Stimulated activated CD8-positive, alpha-beta memory T cell treated with anti-CD3 and anti-CD28 coated beads, Interleukin-2, amount 100 ng/mL, for 48 hours (primary cell): ENCODE results near the gene CCL2.
"Not testable (repeated sequence)": the region's sequence is repeated elsewhere in the genome, so short reads cannot be mapped to it uniquely, and the experiment has no call there.

Experiments used
- DNase-seq, 2 donors: peaks; one replicate each; pipeline ENCODE4 v3.0.0-alpha.2; 2020; ENCODE audit warnings: low read depth in 2 of 2

Gene CCL2

GRCh38 chr17:34254651-34255380, at the start of gene CCL2:
Gene CCL2 (plus strand): TSS chr17:34255285. CDS start chr17:34255350, 65 bp downstream.
- no peak for DNase-seq

DNA sequence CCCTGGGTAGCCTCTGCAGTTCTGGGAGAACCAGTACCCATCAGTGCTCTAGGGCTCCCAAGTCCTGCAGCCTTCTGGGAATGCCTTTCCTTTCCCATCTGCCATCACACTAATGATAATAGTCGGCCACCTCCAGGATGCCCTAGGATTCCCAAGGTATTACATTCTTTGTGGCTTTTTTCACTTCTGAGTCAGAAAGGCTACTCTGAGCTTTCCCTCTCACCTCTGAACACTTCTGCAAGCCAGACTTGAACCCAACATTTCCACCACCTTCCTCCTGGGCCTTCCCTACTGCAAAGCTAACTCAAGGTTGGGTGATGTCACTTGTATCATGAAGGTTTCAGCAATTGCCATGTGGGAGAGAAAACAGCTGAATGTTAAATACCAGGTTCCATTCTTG, 49.7 kb upstream of the CCL2 start:
- DNase-seq = no peak

DNA sequence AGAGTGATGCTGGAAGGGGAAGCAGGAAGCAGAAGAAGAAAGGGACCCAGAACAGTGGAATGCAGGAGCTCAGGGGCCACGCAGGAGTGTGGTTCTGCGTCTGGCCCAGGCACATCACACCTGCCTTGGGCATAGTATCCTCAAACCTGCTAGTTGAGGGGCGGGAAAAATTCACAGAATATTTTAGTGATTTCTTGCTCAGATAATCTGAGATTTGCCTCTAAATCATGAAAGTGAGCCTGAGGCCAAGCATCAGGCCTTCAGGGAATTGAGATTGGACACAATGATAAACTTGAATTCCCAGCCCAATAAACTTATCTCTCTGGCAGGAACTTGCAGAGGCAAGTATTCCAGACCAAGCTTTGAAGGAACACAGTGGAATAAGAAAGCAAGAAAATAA, 48.5 kb upstream of the CCL2 start:
- no peak for DNase-seq

DNA sequence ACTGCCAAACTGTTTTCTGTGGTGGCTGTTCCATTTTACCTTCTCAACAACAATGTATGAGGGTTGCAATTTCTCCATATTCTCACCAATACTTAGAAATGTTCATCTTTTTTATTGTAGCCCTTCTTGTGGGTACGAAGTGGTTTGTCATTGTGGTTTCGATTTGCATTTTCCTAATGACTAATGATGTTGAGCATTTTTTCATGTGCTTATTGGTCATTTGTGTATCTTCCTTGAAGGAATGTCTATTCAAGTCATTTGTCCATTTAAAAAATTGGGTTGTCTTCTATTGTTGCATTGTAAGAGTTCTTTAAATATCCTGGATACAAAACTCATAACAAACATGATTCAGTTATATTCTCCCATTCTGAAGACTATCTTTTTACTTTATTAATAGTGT, 47.5 kb upstream of the CCL2 start:
- no peak for DNase-seq

- no peak for DNase-seq
Measured at GRCh38 chr17:34218748-34219147, 36.3 kb upstream of the CCL2 start.

DNA sequence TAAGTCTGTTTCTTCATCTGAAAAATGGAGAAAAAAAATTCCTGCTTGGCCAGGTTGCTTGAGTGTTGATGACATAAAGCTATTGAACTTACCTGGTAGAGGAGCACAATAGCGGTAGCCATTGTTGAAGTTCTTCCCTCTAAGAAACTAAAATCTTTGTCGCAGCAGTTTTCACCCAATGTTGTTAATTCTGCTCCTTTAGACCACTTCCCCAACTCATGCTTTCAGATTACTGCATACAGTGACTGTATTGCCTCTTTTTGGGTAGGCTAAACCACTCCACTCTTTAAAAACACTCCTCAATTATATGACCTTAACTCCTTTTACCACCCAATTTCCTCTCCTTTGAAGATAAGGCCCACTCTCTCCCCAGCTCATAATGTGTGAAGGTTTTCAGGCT, 35.7 kb upstream of the CCL2 start:
- DNase-seq = no peak

DNA sequence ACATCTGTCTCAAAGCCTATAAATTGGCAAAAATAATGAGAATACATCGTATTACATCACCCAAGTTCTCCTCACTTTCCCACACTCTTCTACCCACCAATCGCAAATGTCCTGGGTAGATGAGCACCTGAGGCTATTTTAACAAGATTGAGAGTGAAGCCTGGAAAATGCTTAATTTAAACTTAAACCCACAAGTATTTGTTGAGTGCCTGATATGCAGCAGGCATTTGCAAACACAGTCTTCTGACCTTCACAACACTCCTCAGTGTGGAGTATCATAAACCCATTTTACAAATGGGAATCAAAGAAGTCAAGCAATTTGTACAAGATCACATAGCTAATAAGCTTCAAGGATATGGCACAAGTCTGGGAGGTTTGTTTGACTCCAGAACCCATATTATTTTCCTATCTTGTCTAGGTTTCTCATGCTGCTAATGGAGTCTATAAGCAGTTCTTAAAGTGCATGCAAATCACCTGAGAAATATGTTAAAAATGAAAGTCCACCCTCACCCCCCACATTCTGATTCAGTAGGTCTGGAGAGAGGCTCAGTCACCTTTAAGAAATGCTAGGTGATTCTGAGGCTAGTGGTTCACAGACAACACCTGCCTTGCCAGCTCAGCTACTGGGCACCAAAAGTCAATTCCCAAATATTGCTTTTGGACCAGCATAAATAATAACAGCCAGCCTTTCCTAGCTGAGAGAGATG, 34.9 kb upstream of the CCL2 start:
- DNase-seq = no peak

DNA sequence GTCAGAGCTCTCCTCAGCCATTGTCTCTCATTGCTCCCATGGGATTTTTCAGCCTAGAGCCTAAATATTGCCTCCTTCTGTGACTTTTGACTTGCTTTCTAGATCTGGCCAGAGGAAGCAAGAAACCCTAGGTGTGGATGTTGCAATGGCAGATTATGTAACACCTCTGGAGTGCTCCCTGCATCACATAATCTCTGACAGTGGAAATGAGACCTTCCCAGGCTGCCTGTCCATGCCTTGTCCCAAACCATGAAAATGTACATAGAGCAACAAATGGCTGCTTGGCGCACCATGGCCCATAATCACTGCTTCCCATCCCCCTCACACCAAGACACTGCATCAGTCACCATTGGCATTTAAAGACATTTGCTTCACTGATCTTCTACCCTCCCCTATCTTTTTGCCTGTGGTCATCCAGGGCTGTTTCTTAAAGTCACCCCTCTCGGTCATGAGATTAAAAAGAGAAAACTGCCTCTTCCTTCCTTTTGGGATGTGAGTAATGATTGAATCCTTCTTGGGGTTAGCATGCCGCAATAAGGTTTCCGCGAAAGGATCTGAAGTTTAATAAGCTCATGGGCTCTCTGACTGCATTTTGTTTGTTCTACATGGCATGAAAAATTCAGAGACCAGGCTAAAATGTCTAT, 34.2 kb upstream of the CCL2 start:
- DNase-seq = no peak

GRCh38 chr17:34221411-34221810, 33.7 kb upstream of the CCL2 start:
- DNase-seq = no peak

GRCh38 chr17:34222722-34223497, 32.2 kb upstream of the CCL2 start:
- DNase-seq = no peak

GRCh38 chr17:34225046-34225445, 30.0 kb upstream of the CCL2 start:
- no peak for DNase-seq

GRCh38 chr17:34226011-34226743, 28.9 kb upstream of the CCL2 start:
- DNase-seq = no peak

GRCh38 chr17:34226744-34227034, 28.4 kb upstream of the CCL2 start:
- DNase-seq = no peak

- DNase-seq = not testable (repeated sequence)
Measured at GRCh38 chr17:34227293-34227692, 27.8 kb upstream of the CCL2 start.

DNA sequence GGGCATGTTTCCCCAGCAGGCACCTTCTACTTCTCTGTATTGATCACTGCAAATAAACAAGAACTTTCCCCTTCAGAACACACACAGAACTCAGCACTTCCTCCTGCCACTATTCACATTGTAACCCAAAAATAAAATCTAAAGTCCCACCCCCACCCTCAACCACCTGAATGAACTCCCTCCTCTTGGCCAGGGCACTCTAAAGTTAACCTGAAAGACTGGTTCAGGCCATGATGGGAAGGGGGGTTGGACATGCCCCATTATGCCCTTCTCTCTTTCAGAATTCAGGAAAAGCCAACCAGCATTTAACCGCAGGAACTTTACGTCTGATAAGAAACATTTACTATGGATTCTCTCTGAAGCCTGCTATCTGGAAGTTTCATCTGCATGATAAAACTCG, 27.4 kb upstream of the CCL2 start:
- DNase-seq = no peak

DNA sequence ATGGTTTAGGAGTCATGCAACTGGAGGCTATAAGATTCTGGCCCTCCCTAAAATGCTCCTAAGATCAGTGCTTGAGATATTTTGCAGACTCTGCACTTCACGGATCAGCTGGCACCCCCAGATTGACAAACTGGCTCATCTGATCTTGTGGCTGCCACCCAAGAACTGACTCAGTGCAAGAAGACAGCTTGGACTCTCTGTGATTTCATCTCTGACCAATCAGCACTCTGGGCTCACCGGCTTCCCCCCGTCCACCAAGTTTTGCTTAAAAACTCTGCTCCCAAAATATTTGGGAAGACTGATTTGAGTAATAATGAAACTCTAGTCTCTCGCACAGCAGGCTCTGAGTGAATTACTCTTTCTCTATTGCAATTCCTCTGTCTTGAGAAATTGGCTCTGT, 26.3 kb upstream of the CCL2 start:
- no peak for DNase-seq

- DNase-seq = no peak
Measured at GRCh38 chr17:34230342-34230741, 24.7 kb upstream of the CCL2 start.

DNA sequence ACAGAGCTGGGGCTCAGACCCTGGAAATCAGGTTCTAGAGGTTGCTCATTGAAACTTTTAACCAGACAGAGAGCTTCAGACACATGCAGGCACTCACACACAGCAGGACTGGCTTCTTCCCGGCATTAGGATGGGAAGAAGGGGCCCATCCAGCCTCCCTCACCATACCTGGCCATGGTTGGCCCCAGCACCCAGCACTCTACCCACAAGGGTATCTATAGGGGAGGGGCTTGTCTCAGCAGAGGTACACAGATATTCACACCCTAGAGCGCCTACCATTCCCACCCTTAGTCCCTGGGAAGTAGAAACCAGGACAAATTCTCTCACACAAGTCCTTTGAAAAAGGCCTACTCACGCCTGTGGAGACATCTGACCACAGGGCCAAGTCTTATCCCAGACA, 20.5 kb upstream of the CCL2 start:
- DNase-seq = no peak

DNA sequence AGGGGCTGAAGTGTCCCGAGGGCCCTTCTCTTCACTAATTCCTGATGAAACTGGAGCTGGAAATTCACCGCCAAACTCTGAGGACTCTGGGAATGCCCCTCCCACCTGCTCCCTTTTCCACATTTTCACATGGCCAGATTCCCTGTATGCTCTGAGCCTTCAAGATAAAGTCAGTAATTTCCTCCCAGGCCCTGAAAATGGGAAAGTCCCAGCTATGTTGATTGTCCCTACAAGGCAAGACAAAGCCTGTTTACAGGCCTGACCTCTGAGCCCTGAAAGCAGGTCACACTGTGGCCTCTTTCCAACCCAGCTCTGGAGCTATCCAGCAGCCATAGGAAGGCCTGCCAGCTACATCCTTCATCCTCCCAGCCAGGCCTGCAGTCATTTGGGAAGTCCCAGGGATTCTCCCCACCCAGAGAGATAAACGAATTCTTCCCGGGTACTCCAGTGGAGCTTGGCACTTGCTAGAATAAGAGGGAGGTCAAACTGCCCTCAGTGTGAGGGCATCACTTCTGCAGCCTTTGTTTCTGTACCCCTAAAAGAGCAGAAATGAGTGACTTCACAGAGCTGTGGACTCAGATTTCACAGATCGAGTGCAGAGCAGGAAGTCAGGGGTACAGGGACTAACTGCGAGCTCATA, 19.6 kb upstream of the CCL2 start:
- DNase-seq = no peak

GRCh38 chr17:34236281-34236892, 18.7 kb upstream of the CCL2 start:
- no peak for DNase-seq

DNA sequence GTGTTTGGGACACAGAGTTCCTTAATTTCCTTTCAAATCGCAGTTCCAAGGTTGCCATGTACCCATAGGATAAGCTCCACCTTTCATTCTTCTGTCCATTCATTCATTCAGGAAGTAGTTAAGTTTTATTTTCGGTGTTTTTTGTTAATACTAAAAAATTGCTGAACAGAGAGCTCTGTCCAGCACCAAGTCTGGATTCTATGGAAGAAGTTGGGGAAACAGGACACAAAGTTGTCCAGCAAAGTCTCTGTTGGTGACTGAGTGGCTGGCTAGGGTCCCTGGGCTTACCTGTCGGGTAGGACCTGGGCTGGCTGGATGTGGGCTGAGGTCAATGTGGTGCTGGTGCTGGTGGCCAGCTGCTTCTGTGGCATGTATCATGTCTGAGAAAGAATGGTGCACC, 17.6 kb upstream of the CCL2 start:
- DNase-seq = no peak
